ENCODE measurements around the gene GRID1.
A peak's percentile ranks its signal among the peaks of the same experiment; 100 is the strongest.

The GRID1 gene

GRCh38 chr10:85658518-85658917 is 708.1 kb downstream of the GRID1 start:
- no peak for TF ChIP-seq CTCF (IDR thresholded peaks at IDR 0.05; ENCODE audit: insufficient read depth, low read depth, low read length, missing control alignments)
- H3K4me3 ChIP-seq (ENCODE audit: low read length): no peak overlapping the region
- DNase-seq (ENCODE audit: low read depth): no peak

GRCh38 chr10:85657476-85658113 is 709.0 kb downstream of the GRID1 start:
- no peak for DNase-seq (ENCODE audit: low read depth)
- TF ChIP-seq CTCF (IDR thresholded peaks at IDR 0.05; ENCODE audit: insufficient read depth, low read depth, low read length, missing control alignments): no peak
- no peak overlapping the region for H3K4me3 ChIP-seq (ENCODE audit: low read length)

- no peak for DNase-seq (ENCODE audit: low read depth)
- no peak for TF ChIP-seq CTCF (IDR thresholded peaks at IDR 0.05; ENCODE audit: insufficient read depth, low read depth, low read length, missing control alignments)
- H3K4me3 ChIP-seq (ENCODE audit: low read length): no peak overlapping the region
These were observed 711.2 kb downstream of the GRID1 start for GRCh38 chr10:85655411-85655810.

GRCh38 chr10:85651497-85651882 is 715.1 kb downstream of the GRID1 start:
- DNase-seq (ENCODE audit: low read depth): no peak
- no peak overlapping the region for H3K4me3 ChIP-seq (ENCODE audit: low read length)
- TF ChIP-seq CTCF (IDR thresholded peaks at IDR 0.05; ENCODE audit: insufficient read depth, low read depth, low read length, missing control alignments): no peak

- H3K4me3 ChIP-seq (ENCODE audit: low read length): no peak overlapping the region
These were observed 715.7 kb downstream of the GRID1 start for GRCh38 chr10:85650791-85651496.

GRCh38 chr10:85649461-85649860 is 717.1 kb downstream of the GRID1 start:
- H3K4me3 ChIP-seq (ENCODE audit: low read length): no peak overlapping the region
- no peak for DNase-seq (ENCODE audit: low read depth)
- TF ChIP-seq CTCF (IDR thresholded peaks at IDR 0.05; ENCODE audit: insufficient read depth, low read depth, low read length, missing control alignments): no peak

More at GRCh38 chr10:85650791-85651496, 715.7 kb downstream of the GRID1 start:
- DNase-seq (ENCODE audit: low read depth): peak; percentile 63
- no peak for TF ChIP-seq CTCF (IDR thresholded peaks at IDR 0.05; ENCODE audit: insufficient read depth, low read depth, low read length, missing control alignments)
